GM18499 (cell line): ENCODE results near the gene MYD88.
A peak's percentile ranks its signal among the peaks of the same experiment; 100 is the strongest.
"Not testable (repeated sequence)": the region's sequence is repeated elsewhere in the genome, so short reads cannot be mapped to it uniquely, and the experiment has no call there.

Experiments used
- ATAC-seq: cut with Tn5 transposase; IDR thresholded peaks from one replicate; pipeline ENCODE4 v1.9.1; 2021; ENCODE audit warnings: moderate number of reproducible peaks; ENCODE audit not compliant: insufficient read depth, unreplicated experiment

MYD88 gene

DNA sequence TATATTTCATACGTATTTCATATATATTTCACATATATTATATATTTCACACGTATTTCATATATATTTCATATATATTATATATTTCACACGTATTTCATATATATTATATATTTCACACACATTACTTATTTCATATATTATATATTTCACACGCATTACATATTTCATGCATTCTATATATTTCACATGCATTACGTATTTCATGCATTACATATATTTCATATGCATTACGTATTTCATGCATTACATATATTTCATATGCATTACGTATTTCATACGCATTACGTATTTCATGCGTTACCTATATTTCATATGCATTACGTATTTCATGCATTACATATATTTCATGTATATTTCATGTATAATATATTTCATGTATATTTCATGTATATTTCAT is 22.2 kb downstream of the MYD88 start:
- ATAC-seq = not testable (repeated sequence)

DNA sequence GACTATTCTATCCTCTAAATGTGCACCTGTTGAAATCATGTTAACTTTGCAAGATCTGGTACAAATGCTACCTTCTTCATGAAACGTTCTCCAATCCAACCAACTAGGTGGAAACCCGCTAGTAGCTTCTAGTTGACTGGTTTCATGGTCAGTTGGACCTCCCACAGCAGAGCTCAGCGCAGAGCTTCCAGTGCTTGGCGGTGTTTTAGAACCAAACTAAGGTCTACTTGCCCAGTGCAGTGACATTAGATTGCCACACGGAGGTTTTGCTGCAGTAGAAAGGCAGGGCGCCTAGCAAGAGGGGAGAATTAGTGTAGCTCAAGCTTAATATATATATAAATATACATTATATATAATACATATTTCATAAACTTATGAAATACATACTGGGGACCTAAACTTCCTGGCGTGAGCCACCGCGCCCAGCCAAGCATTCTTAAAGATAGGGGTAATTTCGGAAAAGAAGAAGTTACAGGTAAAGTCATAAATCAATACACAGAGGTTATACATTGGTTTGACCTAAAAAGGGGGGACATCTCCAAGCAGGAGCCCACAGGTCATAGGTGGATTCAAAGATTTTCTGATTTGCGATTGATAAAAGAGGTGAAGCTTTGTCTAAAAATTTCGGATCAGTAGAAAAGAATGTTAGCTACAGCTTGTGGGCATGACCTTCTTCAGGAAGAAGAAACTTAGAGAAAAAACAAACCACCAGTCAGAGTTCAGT is 24.8 kb downstream of the MYD88 start:
- no peak for ATAC-seq

DNA sequence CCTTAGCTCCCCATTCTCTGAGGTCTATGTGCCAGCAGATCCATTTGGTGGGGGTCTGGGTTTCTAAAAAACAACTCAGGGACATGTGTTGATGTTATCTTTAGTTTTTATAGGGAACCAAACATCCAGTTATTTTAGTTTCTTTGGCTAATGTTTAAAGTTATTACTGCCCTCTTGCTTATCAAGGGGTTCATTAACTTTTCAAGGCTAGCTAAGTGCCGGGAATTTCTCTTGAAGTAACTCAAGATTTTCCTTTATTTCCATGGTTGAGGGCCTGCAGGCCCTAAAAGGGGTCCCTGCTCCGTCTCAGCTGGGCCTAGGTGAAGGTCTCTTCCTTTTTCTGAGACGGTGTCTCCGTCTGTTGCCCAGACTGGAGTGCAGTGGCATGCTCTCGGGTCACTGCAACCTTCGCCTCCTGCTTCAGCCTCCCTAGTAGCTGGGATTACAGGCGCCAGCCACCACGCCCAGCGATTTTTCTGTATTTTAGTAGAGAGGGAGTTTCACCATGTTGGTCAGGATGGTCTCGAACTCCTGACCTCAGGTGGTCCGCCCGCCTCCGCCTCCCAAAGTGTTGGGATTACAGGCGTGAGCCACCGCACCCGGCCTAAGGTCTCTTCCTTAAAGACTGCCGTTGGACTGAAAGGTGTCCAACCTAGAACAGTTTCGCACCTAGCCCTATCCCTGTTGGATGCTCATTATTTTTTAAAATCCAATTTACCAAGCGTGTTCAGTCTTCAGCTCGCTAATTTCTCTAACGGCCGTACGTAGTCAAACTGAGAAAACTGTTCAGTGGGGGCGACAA is 25.6 kb downstream of the MYD88 start:
- ATAC-seq = no peak

DNA sequence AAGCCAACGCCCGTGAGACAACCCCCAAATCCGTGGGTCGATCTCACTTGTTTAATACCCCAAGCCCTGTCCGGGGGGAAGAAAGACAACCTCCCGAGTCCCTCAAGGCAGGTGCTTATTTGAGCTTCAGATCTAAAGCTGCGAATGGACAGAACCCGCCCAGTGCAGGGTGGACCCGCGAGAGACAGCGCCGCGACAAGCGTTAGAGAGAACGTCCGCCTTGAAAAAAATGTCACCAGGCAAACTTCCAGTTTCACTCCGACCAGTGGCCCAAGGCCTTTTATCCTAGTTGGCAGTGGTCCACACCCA is 26.1 kb downstream of the MYD88 start:
- no peak for ATAC-seq

DNA sequence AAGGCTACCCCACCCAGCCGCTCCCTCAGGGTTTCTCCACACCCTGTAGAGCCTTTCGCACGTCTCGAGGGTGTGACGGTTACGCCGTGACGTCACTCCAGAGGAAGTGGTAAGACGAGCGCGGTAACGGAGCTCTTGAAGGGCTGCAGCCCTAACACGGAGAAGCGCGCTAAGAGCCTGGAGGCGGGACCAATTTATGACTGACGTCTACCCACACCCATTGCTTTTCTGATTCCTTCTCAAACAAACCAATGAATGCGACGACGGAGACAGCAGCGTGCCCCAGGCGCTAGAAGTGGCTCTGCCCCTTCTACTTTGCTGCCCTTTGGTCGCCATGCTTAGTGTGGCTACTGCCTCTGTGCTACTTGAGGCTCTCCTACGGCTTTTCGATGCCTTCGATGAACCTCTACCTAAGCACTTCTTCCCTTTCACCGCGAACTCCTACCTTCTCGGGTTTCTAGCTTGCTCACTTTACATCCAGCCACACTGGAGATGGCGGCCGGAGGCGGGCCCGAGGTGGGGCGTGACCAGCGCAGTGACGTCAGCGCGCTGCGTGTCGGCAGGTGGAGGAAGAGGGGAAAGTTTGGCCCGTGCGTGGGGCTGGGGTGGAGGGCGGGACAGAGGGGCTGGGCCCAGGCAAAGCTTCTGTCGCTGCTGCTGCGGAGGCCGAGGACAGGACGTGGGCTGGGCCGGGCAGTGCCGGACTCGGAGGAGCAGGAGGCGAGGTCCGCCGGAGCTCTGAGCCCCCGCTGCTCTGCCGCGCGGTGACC is 26.7 kb downstream of the MYD88 start, which contains the start of gene OXSR1:
TSS of gene OXSR1 (plus strand) at position 586 of the 770 bp plus-strand sequence. CDS start 340 bp downstream, outside the sequence.
- ATAC-seq = peak; percentile 95

DNA sequence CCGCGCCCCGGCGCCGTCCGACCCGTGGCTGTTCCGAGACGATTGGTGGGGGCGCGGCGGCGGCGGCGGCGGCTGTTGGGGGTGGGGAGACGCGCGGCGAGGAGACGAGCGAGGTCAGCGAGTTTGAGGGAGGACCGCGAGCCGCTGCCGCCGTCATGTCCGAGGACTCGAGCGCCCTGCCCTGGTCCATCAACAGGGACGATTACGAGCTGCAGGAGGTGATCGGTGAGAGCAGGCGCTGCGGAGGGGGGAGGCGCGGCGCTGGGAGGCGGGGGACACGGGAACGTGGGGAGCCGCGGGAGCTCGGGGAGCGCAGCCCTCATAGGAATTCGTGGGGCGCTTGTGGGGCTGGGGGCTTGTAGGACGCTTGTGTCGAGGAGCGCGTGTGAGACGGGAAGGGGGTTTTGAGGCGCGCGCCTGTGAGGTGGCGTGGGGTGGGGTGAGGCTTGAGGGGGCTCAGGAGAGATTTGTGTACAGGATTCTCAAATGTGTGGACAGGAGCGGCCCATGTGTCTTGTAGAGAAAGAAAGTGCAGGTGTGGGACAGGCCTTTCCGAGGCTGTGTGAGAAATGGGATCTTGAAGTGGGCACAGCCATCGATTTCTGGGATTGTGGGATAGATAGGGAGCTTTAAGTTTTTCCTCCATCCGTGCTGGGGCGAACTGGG is 27.4 kb downstream of the MYD88 start:
- ATAC-seq = no peak

DNA sequence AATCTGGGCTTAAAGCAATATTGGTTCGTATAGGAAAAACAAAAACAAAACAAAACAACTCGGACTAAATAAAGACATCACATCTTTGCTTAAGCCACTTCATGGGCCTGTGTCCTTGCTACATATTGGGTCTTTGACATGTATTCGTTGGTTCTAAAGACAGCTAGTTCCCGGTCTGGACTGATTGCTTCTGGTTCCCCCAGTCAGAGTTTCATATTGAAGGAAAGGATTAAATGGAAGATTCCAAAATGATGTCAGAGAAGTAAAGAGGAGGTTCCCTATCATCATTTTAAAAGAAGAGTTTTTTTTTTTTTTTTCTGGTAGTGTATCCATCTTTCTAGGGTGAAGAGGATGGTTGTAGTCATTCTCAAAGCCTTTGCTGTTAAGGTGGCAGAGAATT is 29.1 kb downstream of the MYD88 start:
- ATAC-seq = no peak

DNA sequence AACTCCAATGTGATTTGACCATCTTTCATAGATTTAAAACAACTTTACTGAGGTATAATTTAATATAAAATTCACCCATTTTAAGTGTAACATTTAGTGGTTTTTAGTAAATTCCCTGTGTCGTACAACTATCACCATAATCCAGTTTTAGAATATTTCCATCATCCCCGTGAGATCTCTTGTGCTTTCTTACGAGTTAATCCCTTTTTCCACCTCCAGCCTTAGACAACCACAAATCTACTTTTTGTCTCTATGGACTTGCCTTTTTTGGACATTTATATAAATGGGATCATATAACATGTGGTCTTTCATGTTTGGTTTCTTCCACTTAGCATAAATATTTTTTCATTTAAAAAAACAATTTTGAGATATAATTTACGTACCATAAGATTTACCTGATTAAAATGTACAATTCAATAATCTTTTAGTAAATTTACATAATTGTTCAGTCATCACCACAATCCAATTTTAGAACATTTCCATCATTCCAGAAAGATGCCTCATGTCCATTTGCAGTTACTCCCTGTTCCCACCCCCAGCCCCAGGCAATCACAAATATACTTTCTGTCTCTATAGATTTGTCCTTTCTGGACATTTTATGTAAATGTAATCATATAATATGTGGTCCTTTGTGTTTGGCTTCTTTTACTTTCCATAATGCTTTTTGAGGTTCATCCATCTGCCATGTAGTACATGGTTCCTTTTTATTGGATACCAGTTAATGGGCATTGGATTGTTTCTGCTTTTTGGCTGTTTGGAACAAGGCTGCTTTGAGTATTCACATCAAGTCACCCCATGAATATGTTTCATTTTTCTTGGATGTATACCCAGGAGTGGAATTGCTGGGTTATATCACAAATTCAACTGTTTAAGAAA is 29.9 kb downstream of the MYD88 start:
- no peak for ATAC-seq

DNA sequence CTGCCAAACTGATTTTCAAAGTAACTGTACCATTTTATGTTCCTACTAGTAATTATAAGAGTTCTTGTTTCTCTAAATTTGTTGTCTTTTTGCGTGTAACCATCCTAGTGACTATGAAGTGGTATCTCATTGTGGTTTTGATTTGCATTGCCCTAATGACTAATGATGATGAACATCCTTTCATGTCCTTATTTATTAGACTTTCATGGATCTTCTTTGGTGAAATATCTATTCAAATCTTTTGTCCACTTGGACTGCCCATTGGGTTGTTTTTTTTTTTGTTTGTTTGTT is 30.5 kb downstream of the MYD88 start:
- no peak for ATAC-seq

DNA sequence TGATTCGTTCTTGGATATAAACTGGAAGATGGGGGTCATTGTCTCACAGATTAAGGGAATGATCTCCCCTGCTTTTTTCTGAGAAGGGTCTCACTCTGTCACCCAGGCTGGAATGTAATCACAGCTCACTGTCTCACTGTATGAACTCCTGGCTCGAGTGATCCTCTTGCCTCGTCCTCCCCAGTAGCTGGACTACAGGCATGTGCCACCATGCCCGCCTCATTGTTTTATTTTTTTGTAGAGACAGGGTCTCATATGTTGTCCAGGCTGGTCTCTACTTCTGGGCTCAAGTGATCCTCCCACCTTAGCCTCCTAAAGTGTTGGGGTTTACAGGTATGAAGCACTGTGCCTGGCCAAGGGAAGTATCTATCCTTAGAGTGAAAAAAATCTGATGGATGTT is 32.3 kb downstream of the MYD88 start:
- no peak for ATAC-seq

DNA sequence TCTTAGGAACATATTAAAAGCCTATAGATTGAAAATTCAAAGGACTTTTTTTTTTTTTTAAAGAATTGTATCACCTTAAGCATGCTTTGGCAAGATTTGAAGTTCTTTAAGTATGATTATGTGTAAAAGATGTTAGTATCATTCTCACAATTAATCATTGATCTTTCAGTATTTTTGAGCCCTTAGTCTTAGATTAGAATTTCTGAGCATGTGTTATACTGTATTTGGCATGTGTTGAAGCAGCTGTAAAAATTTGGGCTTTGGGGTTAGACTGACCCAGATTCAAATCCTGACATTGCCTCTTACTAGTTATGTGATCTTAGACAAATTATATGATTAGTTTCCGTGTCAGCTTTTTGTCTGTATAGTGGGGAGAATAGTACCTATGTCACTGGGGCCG is 33.2 kb downstream of the MYD88 start:
- ATAC-seq = no peak

DNA sequence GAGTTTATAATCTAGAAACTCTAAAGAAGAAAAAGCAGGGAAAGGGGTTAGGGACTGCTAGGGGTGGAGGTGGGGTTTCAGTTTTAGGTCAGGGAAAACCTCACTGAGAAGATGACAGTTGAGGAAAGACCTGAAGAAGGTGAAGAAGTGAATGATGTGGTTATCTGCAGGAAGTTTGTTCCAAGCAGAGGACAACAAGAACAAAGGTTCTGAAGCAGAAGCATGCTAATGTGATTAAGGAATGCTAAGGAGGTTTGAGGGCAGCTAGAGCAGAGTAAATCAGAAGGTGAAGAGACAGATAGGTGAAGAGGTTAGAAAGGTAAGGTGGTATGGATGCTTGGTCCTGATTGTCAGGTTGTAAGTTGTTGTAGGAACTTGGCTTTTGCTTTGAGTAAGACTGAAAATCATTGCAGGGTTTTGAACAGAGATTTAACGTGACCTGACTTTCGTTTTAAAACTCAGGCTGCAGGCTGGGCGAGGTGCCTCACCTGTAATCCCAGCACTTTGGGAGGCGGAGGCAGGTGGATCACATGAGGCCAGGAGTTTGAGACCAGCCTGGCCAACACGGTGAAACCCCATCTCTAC is 35.5 kb downstream of the MYD88 start:
- ATAC-seq = peak; percentile 40

DNA sequence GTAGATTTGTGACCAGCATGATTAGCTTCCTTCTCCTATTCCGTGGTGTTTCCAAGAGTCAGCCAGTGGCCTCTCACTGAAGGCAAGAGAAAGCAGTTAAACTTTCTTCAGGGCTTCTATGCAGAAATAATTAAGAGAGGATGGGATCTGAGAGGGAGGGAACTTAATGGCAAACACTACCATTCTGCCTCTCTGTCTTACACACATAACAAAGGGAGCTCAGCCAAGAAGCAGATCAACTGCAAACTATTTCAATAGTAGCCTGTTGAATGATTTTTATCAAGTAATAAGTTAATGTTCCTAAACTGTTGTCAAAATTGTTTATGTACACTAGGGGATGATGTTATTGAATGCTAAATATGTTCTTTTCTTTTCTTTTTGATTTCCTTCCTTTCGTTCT is 38.7 kb downstream of the MYD88 start:
- no peak for ATAC-seq

DNA sequence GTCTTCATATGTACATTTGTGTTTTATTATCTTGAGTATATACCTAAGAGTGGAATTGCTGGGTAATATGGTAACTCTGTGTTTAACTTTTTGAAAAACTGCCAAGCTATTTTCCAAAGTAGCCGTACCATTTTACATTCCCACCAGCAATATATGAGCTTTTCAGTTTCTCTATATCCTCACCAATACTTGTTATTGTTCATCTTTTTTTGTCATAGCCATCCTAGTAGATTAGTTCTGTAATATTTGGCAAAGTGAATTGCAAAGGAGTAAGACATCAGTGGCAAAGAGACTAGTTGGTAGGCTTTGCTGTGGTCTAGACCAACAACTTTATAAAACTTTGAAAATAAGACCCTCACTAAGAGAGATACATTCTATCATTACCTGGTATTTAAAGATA is 48.3 kb downstream of the MYD88 start:
- no peak for ATAC-seq

DNA sequence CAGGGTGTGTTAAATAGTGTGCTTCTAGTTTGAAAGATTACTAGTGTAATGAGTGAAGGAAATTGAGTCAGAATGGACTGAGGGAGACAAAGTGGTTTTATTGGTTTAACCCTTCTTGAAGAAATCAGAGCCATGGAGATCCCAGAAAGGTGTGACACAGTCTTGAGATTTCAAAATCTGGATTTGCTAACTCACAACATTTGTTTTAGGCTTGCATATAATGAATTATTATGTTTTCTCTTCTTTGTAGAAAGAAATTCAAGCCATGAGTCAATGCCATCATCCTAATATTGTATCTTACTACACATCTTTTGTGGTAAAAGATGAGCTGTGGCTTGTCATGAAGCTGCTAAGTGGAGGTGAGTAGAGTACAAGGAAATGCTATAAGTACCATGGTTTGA is 52.0 kb downstream of the MYD88 start:
- ATAC-seq = no peak
